Body of pancreas (tissue), 4 donors: ENCODE data around the gene MED22. TPM values are rescaled to one million over a fixed set of nuclear protein-coding genes. Genes with fewer than 3 reads are reported as not detected.

Experiments used
- ATAC-seq: fragments of 150-250 bp; one replicate; pipeline ENCODE4 v1.9.1; 2016
- DNase-seq, 4 donors: peaks; one replicate each; pipeline ENCODE4 v3.0.0-alpha.2; 2019
- H3K27ac ChIP-seq, 4 donors: fragments of 200-600 bp; sonication (generic); 1 replicate in 3 of 4; 2 replicates in 1 of 4; pipeline versions ENCODE4 v1.5.1 to v1.6.1; 2016 to 2019; ENCODE audit warnings: mild to moderate bottlenecking in 1 of 4, mixed read lengths in 1 of 4, moderate library complexity in 1 of 4
- H3K27me3 ChIP-seq, 2 donors: fragments of 200-600 bp; sonication (generic); one replicate each; pipeline ENCODE4 v1.6.0; 2016; ENCODE audit warnings: mild to moderate bottlenecking in 1 of 2
- H3K36me3 ChIP-seq, 2 donors: fragments of 200-600 bp; sonication (generic); replicated peaks in 1 of 2; 2 replicates each; pipeline ENCODE4 v1.5.1; 2016; ENCODE audit warnings: low read depth in 2 of 2; ENCODE audit not compliant: insufficient read depth in 1 of 2
- H3K4me1 ChIP-seq: fragments of 200-600 bp; sonication (generic); one replicate; pipeline ENCODE4 v1.6.0; 2016
- H3K4me3 ChIP-seq, 2 donors: fragments of 200-600 bp; sonication (generic); 1 replicate in 1 of 2; 2 replicates in 1 of 2; pipeline ENCODE4 v1.5.1; 2016 to 2019
- H3K9me3 ChIP-seq, 3 donors: fragments of 200-600 bp; sonication (generic); 1 replicate in 2 of 3; 2 replicates in 1 of 3; pipeline ENCODE4 v1.5.1; 2016
- CTCF ChIP-seq, 7 experiments: fragments of 450-650 bp in 4 of 7; fragments of 200-600 bp in 3 of 7; sonication (generic) in 3 of 7; IDR thresholded peaks; one replicate each; pipeline ENCODE4 v1.5.1; 2016 to 2019; ENCODE audit warnings: antibody characterized with exemption in 7 of 7
- POLR2A ChIP-seq, 3 donors: fragments of 450-650 bp; IDR thresholded peaks; one replicate each; pipeline ENCODE4 v1.6.1; 2016; ENCODE audit warnings: antibody characterized with exemption in 3 of 3, mild to moderate bottlenecking in 2 of 3
- WGBS, 2 donors: methylation state at CpG; one replicate each; pipeline ENCODE4 v1.1.5; 2017; 5-methylcytosine and 5-hydroxymethylcytosine counted together
- intact Hi-C: fragments of 100-400 bp; cut with DNase I; formaldehyde crosslinking; loops from one replicate; pipeline ENCODE4 v1.15.1; 2023
- total RNA-seq, 2 donors: library from RNA; depleted of rRNA; stranded (reverse); fragments of >200 nt; gene quantifications; one replicate each; pipeline ENCODE4 v1.1.0, GENCODE V29; 2016

MED22 gene
- total RNA-seq, 2 donors from 2014 or later, result 15.8 to 16.3 TPM

- 0% methylated on average over 4 to 27 of the region's 31 CpGs for WGBS, 2 donors
- Histone ChIP-seq H3K4me1 (peaks cover 49% of the 10 kb centered on the region), H3K36me3 (peaks cover 0 to 13% of the 10 kb centered on the region in 2 donors)
Observed at GRCh38 chr9:133355881-133356357, 8.0 kb upstream of the MED22 start.

GRCh38 chr9:133354766-133355165, 6.8 kb upstream of the MED22 start:
- intact Hi-C loops, result no loop called here
- H3K9me3 ChIP-seq, result no peaks in the 10 kb centered on the region
- no peaks in the 10 kb centered on the region for H3K27me3 ChIP-seq
- H3K36me3 ChIP-seq, result peaks cover 5 to 23% of the 10 kb centered on the region in 2 donors
- no peak overlapping the region for H3K4me3 ChIP-seq
- DNase-seq (no peak), ATAC-seq (no peak)
- H3K27ac ChIP-seq, result no peak overlapping the region
- WGBS, 2 donors, result 45 to 53% methylated on average over 3 to 7 of the region's 7 CpGs
- peaks cover 52% of the 10 kb centered on the region for H3K4me1 ChIP-seq
- no peak for TF ChIP-seq POLR2A (IDR thresholded peaks at IDR 0.05)
- no peak for TF ChIP-seq CTCF (IDR thresholded peaks at IDR 0.05)

More at GRCh38 chr9:133355881-133356357, 8.0 kb upstream of the MED22 start:
- Histone ChIP-seq H3K9me3 (no peaks in the 10 kb centered on the region), H3K27me3 (no peaks in the 10 kb centered on the region), H3K4me3 (peak overlapping the region; percentile 43 to 80), H3K27ac (peak overlapping the region; percentile 20 to 83 (median 66))
- ATAC-seq (peak; percentile 13), DNase-seq (no peak)
- TF ChIP-seq CTCF (IDR thresholded peaks at IDR 0.05), result no peak
- no peak for TF ChIP-seq POLR2A (IDR thresholded peaks at IDR 0.05)
- intact Hi-C loops, result no loop called here

GRCh38 chr9:133353548-133353947, 5.6 kb upstream of the MED22 start:
- ATAC-seq, result no peak
- 88 to 100% methylated on average over 2 to 5 of the region's 5 CpGs for WGBS, 2 donors
- intact Hi-C loops, result no loop called here
- no peak overlapping the region for H3K27ac ChIP-seq
- H3K27me3 ChIP-seq, result no peaks in the 10 kb centered on the region
- H3K4me3 ChIP-seq, result no peak overlapping the region
- peaks cover 9 to 26% of the 10 kb centered on the region in 2 donors for H3K36me3 ChIP-seq
- no peaks in the 10 kb centered on the region for H3K9me3 ChIP-seq
- TF ChIP-seq CTCF (IDR thresholded peaks at IDR 0.05), result no peak
- TF ChIP-seq POLR2A (IDR thresholded peaks at IDR 0.05), result no peak
- DNase-seq, result no peak
- peaks cover 49% of the 10 kb centered on the region for H3K4me1 ChIP-seq

- no peak overlapping the region for H3K27ac ChIP-seq
- intact Hi-C loops, result no loop called here
- 67 to 73% methylated on average over 8 of the region's 8 CpGs for WGBS, 2 donors
- H3K27me3 ChIP-seq, result no peaks in the 10 kb centered on the region
- peaks cover 42% of the 10 kb centered on the region for H3K4me1 ChIP-seq
- peaks cover 9 to 26% of the 10 kb centered on the region in 2 donors for H3K36me3 ChIP-seq
- no peak for DNase-seq
- TF ChIP-seq CTCF (IDR thresholded peaks at IDR 0.05) (no peak), POLR2A (IDR thresholded peaks at IDR 0.05) (no peak)
- ATAC-seq, result no peak
- H3K4me3 ChIP-seq, result no peak overlapping the region
- no peaks in the 10 kb centered on the region for H3K9me3 ChIP-seq
Observed at GRCh38 chr9:133352635-133353340, 4.9 kb upstream of the MED22 start.
